Airway epithelial cell (primary cell): ENCODE measurements around the gene KSR1. TPM values are rescaled to one million over a fixed set of nuclear protein-coding genes. Genes with fewer than 3 reads are reported as not detected.

Source experiments
- total RNA-seq: library from RNA; depleted of rRNA; stranded (reverse); fragments of >200 nt; gene quantifications from 2 replicates; pipeline ENCODE4 v1.2.3, GENCODE V29; 2015

Gene KSR1
- total RNA-seq = 10.7 and 17.1 TPM in 2 replicates

GRCh38 chr17:27455914-27456680 lies at the start of gene KSR1:
KSR1 (plus strand) TSS chr17:27456448; CDS start chr17:27456644, 196 bp downstream.

GRCh38 chr17:27630607-27631410 lies 174.6 kb downstream of the KSR1 start, which contains the start of gene LGALS9:
LGALS9 (plus strand) TSS chr17:27631188; CDS start chr17:27631266, 78 bp downstream.

Other genes starting within 250 kb of the KSR1 start
- gene WSB1, start 162.3 kb upstream of the KSR1 start, total RNA-seq = 38.0 and 46.1 TPM in 2 replicates
- 0.65 and 5.5 TPM in 2 replicates for gene LGALS9, start 174.7 kb downstream of the KSR1 start, total RNA-seq